GM12865 (cell line): Measurements from ENCODE around the gene ARID4B.

Experiments used
- DNase-seq: peaks from one replicate; pipeline ENCODE4 v3.0.0; 2010; ENCODE audit warnings: low read depth
- H3K4me3 ChIP-seq: 2 replicates; pipeline ENCODE4 v1.5.1; 2011; ENCODE audit warnings: mild to moderate bottlenecking, low read depth, low read length, control low read depth
- CTCF ChIP-seq: IDR thresholded peaks from 2 replicates; pipeline ENCODE4 v1.5.1; 2011; ENCODE audit warnings: low read length, control low read depth, low read depth, inconsistent platforms; ENCODE audit not compliant: insufficient read depth; ENCODE audit errors: missing control alignments

The ARID4B gene

DNA sequence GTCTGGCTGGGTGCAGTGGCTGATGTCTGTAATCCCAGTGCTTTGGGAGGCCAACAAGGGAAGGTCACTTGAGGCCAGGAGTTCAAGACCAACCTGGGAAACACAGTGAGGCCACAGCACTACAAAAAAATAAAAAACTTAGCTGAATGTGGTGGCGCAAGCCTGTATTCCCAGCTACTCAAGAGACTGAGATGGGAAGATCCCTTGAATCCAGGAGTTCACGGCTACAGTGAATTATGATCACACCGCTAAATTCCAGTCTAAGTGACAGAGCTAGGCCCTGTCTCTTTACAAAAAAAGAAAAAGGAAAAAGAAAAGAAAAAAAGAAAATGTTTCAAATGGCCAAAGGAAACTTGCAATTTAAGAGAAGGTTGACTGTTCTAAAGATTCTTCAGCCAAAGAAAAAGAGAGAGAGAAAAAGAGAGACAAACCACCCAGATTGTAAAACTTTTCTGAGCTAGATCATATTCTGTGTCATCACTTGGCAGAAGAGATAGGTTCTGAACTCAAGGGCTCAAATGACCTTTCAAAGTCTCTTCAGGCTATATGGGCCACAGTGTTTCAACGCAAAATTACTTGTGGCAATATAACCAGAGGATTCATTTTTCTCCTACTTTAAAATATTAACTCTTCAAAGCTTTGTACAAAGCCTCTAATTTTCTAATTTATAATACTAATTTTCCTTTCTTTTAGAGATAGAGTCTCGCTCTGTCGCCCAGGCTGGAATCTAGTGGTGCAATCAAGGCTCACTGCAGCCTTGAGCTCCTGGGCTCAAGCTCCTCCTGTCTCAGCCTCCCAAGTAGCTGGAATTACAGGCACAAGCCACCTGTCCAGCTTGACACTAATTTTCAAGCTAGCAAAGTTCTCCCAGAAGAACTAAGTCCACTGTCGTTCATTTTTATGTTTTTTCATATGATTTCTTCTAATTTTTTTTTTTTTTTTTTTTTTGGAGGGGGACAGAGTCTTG is 20.5 kb downstream of the ARID4B start:
- no peak for TF ChIP-seq CTCF
- DNase-seq = no peak
- H3K4me3 ChIP-seq = no peak overlapping the region

DNA sequence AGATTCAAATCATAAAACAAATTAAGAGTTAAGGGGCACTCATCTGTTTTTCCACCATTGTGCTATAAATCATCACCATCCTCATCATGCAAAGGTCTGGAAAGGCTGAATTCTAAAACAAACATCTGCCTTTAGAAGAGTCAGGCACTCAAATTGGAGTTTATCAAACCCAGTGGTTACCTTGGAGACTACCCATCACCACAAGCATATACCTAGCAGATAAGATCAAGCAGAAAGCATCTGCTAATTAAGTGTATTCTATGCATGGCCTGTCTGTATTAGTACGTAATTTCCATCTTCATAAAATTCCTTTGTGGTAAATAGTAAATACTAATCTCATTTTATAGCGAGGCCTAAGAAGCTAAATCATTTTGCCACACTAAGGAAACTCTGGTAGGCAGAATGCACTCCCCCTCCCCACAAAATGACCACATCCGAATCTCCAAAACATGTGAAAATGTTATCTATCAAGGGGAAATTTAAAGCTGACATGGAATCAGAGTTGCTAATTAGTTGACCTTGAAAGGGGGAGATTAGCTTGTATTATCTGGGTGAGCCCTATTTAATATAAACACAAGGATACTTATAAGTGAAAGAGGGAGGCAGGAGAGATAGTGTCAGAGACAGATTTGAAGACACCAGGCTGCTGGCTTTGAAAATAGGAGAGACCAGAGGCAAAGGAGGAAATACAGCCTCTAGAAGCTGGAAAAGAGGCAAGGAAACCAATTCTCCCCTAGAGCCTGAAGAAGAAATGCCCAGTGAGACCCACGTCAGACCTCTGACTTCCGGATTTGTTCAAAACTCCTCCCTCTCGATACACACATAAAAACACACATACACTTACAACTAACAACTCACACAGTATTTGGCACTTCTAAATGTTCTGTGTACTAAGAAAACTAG is 23.2 kb downstream of the ARID4B start:
- TF ChIP-seq CTCF = no peak
- peak; percentile 12 for DNase-seq
- no peak overlapping the region for H3K4me3 ChIP-seq

DNA sequence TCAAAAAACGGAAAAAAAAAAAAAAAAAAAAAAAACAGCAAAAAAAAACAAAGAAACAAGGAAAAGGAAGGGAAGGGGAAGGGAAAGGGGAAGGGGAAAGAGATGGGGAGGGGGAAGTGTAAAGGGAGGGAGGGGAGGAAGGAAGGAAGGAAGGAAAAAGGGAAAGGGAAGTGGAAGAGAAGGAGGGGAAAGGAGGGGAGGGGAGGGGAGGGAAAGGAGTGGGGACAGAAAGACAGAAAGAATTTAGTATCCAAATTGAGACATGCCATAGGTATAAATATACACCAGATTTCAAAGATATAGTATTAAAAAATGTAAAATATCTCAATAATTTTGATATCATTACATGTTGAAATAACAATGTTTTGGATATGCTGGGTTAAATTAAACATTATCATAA is 25.8 kb downstream of the ARID4B start:
- no peak for TF ChIP-seq CTCF
- no peak overlapping the region for H3K4me3 ChIP-seq
- no peak for DNase-seq

DNA sequence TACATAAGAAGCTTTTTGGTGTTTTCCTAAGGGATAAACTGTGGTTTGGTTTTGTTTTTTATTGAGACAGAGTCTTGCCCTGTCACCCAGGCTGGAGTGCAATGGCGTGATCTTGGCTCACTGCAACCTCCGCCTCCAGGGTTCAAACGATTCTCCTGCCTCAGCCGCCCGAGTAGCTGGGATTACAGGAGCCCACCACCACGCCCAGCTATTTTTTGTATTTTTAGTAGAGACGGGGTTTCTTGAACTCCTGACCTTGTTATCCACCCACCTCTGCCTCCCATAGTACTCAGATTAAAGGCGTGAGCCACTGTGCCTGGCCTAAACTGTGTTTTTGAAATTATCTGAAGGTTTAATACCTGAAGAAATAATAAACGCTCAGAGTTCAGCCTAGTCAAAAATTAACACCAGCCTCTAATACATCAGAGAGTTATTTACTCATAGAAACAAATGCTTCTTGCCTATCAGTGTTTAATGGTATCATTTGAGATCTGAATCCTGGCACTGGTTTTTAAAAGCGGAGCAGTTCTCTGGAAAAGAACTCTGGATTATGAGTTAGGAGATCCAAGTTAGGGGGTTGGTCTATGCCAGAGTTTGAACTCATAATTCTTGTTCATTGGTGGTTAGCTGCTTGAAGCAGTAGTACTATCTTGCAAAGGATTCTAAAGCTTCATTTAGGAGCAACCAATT is 28.7 kb downstream of the ARID4B start:
- no peak overlapping the region for H3K4me3 ChIP-seq
- DNase-seq = no peak
- no peak for TF ChIP-seq CTCF

DNA sequence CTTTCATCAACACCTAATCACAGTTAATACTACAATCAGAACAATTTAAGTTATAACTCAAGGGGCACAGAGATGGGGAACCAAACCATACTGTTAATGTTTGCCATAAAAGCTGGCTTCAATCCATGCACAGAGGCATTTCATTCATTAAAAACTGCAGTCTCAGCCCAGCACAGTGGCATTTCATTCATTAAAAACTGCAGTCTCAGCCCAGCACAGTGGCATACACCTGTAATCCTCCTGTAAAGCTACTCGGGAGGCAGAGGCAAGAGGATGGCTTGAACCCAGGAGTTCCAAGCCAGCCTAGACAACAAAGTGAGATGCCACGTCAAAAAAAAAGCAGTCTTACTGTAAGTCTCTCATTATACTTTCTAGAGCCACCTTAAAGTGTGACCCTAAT is 29.2 kb downstream of the ARID4B start:
- no peak for TF ChIP-seq CTCF
- no peak for DNase-seq

DNA sequence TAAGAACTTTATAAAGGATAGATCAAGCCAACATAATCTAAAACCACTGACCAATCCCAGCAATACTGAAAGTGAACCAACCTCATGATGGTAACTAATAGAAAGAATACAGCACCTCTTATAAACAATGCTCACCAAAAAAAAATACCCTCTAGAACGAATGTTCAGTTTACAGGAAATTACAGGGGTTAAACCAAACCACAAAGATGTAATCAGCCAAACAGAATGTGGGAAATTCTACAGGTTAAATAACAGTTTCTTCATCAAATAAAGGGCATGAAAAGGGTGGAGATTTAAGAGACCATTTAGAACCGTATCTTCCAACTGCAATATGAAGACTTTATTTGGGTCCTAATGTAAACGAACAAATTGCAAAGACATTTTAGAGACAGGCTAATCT is 30.4 kb downstream of the ARID4B start:
- H3K4me3 ChIP-seq = no peak overlapping the region
- peak; percentile 37 for DNase-seq
- no peak for TF ChIP-seq CTCF

More for the DNA sequence above, 29.2 kb downstream of the ARID4B start:
- no peak overlapping the region for H3K4me3 ChIP-seq
